Inflammatory macrophage treated with lipopolysaccharide for 1 hour (primary cell): Measurements from ENCODE around the gene ZNF280A.

Experiments
- DNase-seq, 2 donors: peaks; one replicate each; pipeline ENCODE4 v3.0.0-alpha.2; 2020 to 2022

Gene ZNF280A

GRCh38 chr22:22465782-22466181 lies 54.3 kb downstream of the ZNF280A start:
- no peak for DNase-seq

GRCh38 chr22:22465094-22465602 lies 54.9 kb downstream of the ZNF280A start:
- DNase-seq = no peak

GRCh38 chr22:22464541-22465054 lies 55.5 kb downstream of the ZNF280A start:
- no peak for DNase-seq

GRCh38 chr22:22463855-22464540 lies 56.1 kb downstream of the ZNF280A start:
- DNase-seq = peak; percentile 45 to 95
